GM19193 (cell line): Measurements from ENCODE around the gene ZRSR2.

Experiments used
- POLR2A ChIP-seq: IDR thresholded peaks from 4 replicates; pipeline ENCODE4 v1.6.1; 2011; ENCODE audit not compliant: insufficient read depth, insufficient read length; ENCODE audit errors: extremely low read depth

ZRSR2 gene

GRCh38 chrX:15834053-15834452, 43.8 kb downstream of the ZRSR2 start:
- no peak for TF ChIP-seq POLR2A

DNA sequence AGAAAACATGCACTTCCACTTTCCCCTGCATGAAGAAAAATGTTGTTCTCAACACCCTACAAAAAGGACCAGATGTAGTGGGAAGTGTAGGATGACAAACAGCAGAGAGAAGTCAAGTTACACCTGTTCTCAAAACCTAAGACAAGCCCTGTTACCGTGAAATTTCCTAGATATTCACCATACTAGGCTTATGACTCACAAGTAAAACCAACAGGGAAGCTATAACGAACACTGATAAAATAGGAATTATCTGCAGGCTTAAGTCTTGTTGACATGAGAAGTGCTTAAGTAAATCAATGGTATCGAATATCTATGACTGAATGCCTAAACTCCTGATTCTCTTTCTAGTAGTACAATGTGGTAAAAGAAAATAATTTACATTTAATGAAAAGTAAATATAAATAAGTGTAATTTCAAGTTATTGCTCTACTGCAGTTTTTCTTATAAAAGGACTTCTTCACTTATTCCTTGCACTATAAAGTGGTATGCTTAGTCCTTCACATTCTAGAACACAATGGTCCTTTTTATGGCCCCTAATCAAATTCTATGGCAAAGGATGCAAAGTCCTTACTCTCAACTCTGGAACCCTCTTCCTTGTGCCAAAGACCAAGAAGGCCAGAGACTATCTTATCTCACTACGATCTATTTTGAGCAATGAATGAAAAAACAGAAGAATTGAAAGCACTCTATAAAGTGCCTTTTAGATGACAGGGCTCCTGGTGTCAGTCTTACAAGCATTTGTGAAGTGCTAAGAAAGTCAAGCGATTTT, 44.7 kb downstream of the ZRSR2 start:
- TF ChIP-seq POLR2A: no peak

GRCh38 chrX:15838017-15838416, 47.7 kb downstream of the ZRSR2 start:
- TF ChIP-seq POLR2A: no peak

DNA sequence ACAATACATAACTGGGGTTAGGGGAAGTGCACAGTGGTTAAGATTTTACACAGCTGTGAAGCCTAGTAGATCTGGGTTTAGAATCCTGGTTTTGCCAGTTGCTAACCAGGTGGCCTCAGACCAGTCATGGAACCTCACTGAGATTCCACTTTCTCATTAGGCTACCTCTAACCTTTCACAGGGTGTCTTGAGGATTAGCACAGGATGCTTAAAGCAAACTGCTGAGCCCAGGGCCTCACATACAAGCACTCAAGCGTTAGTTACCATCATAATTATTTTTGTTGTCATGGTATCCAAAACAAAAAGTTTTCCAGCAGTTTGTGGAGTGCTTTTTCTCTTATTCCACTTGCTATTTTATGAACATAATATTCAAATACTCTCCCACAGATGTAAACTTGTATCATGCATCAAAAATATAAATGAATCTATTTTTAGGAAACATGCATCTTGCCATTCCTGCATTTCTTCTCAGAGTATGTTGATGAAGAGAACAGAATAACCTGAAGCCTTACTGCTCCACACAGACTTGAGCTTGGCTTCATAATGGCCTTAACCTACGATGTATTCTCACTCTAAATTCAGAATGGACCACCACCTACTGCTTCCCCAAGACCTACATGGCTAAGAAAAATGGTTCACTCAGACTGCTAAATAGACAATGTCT, 51.7 kb downstream of the ZRSR2 start:
- TF ChIP-seq POLR2A: no peak

- TF ChIP-seq POLR2A: no peak
Measured at GRCh38 chrX:15843960-15844359, 53.7 kb downstream of the ZRSR2 start.

DNA sequence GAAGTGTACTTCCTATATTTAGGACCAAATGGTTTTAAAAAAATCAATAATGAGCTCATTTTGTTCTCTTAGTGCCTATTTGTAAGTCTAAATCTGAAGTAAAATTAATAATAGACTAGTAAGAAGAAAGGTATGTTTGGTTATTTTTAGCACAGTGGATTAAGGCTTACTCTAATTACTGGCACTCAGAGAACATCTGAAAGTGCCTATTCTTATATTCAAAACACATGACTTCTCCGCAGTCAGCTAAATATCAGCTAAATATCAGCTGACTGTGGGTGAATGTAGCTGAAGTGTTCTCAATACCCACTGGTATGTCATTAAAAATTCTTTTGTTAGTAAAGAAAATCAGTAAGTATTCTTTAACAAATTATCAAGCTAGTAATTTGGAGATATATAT, 58.3 kb downstream of the ZRSR2 start:
- no peak for TF ChIP-seq POLR2A

GRCh38 chrX:15849555-15849954, 59.3 kb downstream of the ZRSR2 start:
- no peak for TF ChIP-seq POLR2A

DNA sequence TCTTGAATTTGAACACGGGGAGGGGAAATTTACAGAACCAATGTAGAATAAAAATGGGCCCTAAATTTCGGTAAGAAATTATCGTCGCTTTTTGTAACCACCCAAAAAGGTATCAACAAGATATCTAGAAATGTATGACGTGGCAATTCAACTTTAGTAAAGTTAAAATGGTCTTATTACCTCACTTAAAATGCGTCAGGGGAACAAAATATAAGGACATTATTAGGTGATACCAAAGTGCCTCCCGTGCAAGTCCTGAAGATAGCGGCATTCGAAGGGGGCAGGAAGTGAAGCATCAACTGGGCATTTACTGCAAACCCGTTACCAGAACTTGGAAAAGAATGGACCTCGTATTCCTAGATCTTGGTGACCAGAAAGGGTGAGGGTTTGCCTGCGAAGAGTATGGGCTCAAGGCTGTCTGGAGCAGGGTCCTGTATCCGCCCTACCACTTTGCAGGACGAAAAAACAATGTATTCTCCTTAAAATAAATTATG, 63.3 kb downstream of the ZRSR2 start:
- TF ChIP-seq POLR2A: no peak

GRCh38 chrX:15854080-15854655, 63.9 kb downstream of the ZRSR2 start:
- TF ChIP-seq POLR2A: no peak

- peak; percentile 86 for TF ChIP-seq POLR2A
Measured at GRCh38 chrX:15854712-15855567, 64.7 kb downstream of the ZRSR2 start, which contains the start of gene AP1S2. AP1S2 (minus strand) TSS chrX:15854813; CDS start chrX:15852524, 2,289 bp downstream.

GRCh38 chrX:15855568-15856221, 65.4 kb downstream of the ZRSR2 start:
- TF ChIP-seq POLR2A: no peak

DNA sequence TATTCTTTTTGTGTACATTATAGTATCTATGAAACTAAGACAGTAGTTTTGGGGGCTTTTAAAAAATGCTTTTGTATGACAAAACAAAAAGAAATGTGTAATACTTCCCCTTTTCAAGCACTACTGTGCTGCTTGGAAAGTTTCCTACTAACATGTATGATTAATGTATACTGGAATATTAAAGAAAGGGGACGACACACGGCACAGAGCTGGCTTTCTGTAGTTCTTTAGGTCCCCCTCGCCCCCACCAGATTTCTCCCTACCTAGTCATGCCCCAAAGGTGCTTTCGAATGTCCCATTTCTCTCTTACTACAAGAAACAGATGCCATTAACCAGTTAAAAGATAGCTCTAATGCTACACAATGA, 65.9 kb downstream of the ZRSR2 start:
- TF ChIP-seq POLR2A: no peak

GRCh38 chrX:15856636-15857035, 66.4 kb downstream of the ZRSR2 start:
- no peak for TF ChIP-seq POLR2A

DNA sequence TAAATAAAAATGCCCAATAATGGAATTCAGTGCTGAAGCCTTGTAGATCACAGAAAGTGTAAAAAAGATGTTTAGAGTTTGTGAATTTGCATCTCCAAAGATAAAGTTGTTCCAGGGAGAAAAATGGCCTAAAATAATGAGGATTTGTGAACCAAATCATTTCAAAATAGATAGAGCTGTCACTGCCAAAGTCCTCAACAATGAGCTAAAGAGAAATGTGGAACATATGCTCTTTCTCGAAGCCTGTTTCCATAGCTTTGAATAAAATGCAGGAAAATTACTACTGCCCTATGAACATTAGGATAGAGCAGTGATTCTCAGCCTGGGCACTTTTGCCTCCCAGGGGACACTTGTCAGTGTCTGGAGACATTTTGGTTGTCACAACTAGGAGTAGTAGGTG, 67.8 kb downstream of the ZRSR2 start:
- TF ChIP-seq POLR2A: no peak
